HG02884 (cell line): Measurements from ENCODE around the gene SAMD11.
"Not testable (repeated sequence)": the region's sequence is repeated elsewhere in the genome, so short reads cannot be mapped to it uniquely, and the experiment has no call there.

Experiments
- ATAC-seq: cut with Tn5 transposase; IDR thresholded peaks from one replicate; pipeline ENCODE4 v1.9.1; 2021; ENCODE audit warnings: mild to moderate bottlenecking, moderate library complexity; ENCODE audit not compliant: unreplicated experiment

Gene SAMD11

DNA sequence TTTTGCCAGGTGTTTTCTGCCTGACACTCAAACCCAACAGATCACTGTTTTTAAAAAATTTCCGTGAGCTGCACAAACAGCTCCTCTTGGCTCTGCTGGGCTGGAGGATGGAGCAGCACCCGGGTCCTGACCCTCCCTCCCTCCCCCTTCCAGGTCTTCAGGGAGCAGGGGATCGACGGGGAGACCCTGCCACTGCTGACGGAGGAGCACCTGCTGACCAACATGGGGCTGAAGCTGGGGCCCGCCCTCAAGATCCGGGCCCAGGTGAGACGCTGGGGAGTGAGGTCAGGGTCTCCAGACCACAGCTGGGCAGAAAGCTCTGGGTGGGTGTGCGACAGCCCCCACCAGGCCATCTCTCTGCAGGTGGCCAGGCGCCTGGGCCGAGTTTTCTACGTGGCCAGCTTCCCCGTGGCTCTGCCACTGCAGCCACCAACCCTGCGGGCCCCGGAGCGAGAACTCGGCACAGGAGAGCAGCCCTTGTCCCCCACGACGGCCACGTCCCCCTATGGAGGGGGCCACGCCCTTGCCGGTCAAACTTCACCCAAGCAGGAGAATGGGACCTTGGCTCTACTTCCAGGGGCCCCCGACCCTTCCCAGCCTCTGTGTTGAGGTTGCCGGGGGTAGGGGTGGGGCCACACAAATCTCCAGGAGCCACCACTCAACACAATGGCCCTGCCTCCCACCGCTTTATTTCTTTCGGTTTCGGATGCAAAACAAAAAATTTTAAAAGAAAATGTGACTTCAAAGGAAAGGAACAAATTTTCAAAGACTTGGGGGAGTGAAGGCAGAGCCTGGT, 20.0 kb downstream of the SAMD11 start:
- no peak for ATAC-seq

DNA sequence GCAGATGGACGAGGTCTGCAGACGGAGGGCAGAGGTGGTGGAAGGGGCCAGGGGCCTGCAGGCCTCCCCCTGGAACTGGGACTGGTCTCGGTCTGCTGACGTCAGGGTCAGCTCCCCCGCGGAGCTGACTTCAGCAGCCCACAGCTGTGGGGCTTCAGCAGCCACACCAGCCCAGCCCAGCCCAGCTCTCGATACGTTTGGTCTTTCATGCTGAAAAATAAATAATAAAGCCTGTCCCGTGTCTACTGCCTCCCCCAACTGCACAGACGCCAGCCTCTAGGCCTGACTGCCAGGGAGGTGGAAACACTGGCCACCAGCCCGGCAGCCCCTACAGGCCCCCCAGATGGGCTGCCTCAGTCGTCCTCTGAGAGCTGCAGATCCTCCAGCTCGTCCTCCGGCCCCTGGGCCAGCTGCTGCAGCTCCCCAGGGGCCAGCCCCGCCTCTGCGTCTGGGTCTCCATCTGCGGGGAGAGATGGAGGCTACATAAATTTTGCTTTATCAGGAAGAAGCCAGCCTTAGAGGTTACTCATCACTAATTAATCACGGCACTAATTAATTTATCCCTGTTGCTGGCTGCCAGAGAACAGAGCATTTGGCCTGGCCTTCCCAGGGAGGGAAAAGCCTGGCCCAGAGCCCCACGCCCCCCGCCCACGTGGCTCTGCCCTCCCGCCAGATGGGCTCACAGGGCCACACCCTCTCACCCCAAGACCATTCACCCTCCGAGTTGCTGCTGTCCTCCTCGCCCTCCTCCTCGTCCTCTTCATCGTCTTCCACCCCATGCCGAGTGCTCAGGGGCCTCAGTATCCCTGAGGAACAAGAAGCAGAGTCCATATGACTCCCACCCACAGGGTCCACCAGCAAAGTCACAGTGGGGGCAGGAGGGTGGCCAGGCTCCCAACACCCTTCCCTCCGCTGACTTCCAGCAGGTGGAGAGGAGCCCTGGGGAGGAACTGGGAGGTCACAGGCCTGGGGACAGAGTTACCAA, 20.9 kb downstream of the SAMD11 start:
- no peak for ATAC-seq

DNA sequence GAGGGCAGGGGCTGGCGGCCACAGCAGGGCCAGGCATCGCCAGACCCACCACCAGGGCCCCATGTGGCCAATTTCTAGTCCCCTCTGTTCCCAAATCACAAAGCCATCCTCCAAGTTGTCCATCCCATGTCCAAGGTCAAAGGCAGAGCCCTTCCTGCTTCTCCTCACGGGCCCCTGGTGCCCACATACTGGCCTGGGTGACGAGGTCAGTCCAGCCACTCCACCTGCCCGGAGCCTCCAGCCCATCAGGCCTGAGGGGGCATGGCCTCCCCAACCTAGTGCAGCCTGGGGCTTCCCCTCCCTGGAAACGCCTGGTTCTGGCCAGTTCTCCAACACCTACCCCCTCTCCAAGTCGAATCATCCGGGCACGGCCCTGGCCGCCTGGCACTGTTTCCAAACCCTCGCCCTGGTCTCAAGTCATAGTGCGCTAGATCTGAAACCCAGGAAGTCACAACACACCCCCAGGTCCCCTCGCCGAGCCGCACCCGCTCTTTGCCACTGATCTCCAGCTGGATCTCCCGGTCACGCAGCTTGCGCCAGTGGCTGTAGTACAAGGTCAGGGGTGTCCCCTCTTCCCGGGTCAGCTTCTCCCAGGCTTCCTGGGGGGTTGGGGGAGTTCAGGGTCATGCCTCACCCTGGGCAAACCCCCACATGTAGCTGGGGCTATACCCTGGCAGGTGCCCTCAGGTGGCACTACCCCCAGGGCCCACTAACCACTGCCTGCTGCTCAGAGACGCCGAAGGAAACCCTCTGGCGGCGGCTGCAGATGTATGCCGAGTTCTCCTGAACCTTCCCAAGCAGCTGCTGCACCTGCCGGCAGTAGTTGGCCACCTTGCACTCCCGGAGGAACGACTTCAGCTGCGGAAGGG, 22.2 kb downstream of the SAMD11 start:
- no peak for ATAC-seq

DNA sequence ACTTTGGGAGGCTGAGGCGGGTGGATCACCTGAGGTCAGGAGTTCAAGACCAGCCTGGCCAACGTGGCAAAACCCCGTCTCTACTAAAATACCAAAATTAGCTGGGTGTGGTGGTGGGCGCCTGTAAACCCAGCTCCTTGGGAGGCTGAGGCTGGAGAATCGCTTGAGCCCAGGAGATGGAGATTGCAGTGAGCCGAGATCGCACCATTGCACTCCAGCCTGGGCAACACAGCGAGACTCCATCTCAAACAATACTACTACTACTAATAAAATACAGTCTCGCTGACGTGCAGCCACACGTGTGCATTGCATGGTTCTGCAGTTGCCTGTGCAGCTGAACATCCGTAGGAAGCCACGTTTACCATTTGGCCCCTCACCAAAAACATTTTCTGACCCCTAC, 23.1 kb downstream of the SAMD11 start:
- not testable (repeated sequence) for ATAC-seq

DNA sequence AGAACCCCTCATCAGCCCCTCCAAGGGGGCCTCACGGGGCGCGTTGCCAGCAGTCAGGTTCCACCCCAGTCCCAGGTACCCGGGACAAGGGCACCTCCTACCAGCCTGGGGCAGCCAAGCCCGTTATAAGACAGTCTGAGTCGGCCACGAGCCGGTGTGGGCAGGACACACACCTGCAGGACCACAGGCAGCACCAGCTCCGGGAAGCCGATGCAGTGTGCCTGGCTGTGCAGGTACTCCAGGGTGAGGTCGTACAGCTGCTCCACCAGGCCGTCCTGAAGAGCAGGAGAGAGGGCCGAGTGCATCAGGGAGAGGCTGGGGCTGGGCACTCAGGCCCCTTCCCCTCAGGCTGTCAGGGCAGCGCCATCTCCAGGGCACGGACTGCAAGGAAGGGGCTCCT, 24.2 kb downstream of the SAMD11 start:
- ATAC-seq, result no peak

DNA sequence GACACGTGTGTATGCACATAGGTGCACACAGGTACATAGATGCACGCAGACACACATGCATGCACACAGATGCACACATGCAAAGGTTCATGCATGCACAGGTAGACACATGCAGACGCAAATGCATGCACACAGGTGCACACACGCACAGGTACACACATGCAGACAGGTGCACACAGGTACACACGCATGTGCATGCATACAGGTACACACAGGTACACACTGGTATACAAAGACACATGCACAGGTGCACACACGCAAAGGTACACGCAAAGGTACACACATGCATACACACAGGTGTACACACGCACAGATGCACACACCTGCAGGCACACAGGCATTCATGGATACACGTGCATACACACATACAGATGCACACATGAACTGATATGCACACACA, 26.5 kb downstream of the SAMD11 start:
- ATAC-seq, result no peak

DNA sequence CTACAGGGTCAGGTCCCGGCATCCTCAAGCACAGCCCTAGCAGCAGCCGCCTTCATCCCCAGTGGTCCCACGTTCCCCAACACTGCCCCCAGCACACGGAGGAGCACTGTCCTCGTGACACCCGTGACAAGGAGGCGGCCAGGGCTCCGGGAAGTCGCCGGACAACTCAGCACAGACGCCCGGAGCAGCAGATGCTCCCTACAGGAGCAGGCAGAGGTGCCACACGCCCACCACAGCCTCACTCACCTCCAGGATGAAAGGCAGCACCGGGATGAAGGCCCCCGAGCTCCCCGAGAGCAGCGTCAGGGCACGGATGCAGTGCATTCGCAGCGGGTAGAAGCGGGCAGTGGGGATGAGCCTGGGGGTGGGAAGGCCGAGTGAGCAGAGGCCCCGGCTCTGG, 27.2 kb downstream of the SAMD11 start:
- no peak for ATAC-seq

DNA sequence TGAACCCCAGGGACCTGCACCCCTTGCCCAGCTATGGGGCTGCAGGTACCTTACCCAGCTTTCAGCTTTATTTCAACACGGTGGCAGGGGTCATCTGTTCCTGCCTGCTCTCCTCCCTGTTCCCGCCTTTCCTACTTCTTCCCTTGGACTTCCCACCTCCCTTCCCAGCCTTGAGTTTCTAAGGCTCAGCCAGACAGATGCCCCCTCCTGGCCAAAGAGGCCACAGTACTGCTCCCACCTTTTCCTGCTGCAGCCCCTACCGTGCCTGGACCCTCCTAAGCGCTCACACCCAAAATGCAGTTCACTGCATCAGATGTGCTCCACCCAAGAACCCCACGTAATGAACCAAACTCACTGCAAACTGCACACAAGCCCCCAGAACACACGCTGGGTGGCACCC, 27.6 kb downstream of the SAMD11 start:
- no peak for ATAC-seq

DNA sequence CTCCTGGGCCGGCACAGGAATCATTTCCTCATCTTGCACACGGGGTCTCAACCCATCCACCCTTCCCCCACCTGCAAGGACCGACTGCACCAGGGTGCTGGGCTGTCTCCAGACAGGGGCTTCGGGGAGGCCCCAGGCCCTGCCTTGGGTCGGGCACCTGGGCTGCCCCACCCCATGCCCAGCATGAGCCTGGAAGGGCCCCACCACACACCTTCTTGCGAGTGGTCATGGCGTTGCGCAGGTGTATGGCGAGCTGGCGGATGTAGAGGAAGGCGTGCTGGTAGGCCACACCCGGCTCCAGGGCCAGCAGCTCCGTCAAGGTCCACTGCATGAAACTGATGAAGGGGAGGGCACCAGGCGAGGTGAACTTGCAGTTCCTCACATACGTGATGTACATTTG, 28.5 kb downstream of the SAMD11 start:
- no peak for ATAC-seq

DNA sequence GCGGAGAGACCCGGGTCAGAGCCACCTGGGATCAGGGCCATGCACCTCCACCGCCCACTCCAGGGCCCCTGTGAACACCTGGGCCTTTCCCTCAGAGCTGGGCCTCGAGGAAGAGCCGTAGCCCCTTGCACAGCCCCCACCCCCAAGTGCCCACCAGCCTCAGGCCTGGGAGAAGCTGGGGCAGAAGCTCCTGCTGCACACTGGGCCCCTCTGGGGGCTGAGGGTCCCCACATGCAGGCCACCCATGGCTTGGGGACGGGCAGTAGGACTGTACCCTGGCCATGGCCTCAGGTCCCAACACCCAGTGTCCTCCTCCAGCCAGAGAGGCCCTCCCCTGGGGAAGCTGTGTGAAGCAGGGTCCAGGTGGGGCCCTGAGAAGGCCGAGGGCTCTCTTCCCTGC, 28.9 kb downstream of the SAMD11 start:
- no peak for ATAC-seq

DNA sequence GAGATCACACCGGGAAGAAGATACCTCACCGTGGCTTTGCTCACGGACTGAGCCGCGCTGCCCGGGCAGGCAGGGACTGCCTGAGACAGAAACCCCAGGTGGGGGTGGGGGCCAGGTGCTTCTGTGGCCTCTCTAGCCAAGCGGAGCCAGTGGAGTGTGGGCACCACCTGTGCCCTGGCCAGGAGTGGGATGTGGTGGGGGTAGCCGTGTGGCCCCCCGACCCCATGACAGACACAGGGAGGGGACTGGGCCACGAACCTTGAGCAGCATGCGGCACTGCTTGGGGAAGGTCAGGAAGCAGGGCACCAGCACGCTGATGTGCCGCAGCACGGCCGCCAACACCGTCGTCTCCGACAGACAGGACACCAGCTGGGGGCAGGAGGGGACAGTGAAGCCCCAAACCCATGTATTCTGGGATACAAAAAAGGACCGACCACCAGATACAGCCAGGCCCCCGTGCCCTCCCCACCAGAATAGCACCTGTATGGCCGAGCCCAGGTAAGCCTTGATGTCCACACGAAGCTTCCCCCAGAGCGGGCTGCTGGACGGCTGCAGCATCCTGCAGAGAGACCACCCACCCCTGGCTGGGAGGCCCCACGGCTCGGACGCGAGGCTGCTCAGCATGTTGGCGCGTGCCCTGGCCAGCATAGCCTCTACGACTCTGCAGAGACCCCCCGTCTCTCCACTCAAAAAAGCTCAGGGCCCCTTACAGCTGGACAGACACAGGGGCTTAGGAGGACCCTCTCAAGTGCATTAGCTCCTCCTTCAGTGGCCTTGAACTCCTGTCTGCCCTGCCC, 30.0 kb downstream of the SAMD11 start:
- ATAC-seq, result no peak

DNA sequence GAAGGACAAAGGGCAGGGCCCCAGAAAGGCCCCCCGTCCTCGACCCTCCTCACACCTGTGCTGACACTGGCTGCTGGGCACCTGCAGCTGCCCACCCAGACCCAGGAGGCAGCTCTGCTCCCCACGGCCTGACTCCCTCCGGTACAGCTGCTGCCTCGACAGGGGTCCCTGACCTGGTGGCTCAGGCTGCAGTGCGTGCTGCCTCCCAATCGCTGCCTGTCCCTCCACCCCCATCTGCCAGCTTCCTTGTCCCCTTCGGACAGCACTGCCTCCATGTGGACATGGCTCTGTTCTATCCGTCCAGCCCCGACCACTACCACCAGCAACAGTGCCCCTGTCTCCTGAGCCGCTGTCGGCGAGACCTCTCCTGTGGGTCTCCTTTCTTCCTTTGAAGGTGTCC, 31.2 kb downstream of the SAMD11 start:
- ATAC-seq, result no peak

DNA sequence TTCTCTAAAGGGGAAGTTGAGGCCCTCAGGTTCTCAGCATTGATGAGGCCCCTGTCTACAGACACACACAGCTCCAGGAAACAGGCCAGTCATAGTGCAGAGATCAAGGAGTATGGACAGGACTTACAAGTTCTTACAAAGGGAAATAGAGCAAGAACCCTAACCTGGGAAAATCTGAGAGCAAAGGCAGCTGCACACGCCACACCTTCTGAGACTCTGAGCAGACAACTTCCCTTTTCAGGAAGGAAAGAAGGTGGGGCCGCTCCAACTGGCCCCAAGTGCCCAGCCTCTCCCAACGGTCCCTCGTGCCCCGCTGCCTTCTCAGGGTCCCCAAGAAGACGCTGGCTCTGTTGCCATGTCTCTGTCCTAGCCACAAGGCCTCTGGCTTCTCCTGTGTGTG, 31.8 kb downstream of the SAMD11 start:
- ATAC-seq, result no peak

DNA sequence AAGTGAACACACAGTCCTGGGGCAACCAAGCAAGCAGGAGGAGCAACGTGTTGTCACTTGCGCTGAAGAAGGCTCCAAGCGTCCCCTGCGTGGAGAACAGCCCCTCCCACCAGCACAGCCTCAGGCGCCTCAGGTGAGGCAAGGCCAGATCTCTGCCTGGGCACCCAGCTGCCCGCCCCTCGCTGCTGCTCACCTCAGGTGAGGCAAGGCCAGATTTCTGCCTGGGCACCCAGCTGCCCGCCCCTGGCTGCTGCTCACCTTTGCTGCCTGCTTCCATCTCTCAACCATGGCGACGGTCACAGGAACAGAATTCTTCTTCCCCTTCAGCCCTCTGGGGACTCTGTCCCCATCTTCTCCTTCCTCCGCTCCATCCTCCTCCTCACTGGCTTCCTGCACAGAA, 32.9 kb downstream of the SAMD11 start:
- ATAC-seq, result no peak

DNA sequence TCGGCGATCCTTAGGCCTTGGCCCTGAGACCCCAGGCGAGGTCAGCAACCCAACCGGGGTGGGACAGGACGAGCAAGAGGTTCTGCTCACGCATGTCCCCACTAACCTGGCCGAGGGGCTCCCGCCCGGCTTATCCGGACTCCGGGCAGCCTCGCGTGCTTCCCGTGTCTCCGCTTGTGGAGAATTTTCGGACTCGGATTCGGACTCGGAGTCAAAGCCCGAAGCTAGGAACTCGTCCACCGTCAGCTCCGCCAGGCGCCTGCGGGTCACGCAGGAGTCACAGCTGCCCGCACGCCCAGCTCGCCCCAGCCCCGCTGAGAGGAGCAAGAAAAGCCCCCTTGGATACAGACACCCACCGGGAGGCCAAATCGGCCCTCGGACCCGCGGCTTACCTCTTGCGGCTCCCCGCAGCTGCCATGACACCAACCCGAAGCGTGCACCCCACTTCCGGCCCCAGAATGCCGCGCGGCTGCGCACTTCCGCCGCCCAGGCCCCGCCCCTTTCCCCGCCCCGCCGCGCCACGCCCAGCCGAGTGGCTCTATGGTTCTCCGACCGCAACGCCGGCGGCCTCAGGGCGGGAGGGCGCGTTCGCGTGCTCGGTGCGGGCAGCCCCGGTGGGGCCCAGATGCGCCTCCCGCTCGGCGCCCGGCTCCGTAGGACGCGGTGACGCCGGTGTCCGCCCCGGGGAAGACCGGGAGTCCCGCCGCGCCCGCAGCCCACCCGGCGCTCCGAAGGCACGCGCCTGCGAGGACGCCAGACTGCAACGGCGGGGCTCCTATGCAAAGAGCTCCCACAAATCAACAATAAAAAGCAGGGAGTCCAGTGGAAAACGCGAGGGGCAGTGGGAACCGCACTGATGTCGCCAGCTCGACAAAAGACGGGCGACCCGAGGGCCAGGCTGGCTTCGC, 35.4 kb downstream of the SAMD11 start, which contains the start of gene NOC2L:
Gene NOC2L, minus strand, starts transcription at position 434 of the 908 bp plus-strand sequence. Its CDS starts 16 bp downstream, at position 418.
- ATAC-seq, result no peak

DNA sequence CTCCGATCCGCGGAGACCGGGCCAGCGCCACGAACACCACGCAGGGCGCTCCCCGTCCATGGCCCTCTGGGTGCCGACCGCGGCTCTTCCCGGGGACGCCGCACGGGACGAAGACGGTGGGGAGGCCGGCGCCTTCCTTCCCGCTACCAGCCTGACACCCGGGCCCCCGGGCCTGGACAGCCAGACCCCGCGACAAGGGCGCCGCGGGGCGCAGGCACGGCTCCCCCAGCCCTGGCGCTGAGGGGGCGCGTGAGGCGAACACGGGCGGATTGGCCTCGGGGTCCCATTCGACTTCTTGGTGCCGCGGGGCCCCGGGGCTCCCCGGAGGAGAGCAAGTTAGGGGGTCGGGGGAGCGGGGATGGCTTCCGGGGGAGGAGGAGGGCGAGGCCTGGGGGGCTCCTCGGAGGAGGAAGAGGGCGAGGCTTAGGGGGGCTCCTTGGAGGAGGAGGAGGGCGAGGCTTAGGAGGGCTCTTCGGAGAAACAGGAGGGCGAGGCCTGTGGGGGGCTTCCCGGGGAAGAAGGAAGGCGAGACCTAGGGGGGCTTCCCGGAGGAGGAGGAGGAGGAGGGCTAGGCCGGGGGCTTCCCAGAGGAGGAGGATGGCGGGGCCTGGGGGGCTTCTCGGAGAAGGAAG, 36.1 kb downstream of the SAMD11 start:
- no peak for ATAC-seq

DNA sequence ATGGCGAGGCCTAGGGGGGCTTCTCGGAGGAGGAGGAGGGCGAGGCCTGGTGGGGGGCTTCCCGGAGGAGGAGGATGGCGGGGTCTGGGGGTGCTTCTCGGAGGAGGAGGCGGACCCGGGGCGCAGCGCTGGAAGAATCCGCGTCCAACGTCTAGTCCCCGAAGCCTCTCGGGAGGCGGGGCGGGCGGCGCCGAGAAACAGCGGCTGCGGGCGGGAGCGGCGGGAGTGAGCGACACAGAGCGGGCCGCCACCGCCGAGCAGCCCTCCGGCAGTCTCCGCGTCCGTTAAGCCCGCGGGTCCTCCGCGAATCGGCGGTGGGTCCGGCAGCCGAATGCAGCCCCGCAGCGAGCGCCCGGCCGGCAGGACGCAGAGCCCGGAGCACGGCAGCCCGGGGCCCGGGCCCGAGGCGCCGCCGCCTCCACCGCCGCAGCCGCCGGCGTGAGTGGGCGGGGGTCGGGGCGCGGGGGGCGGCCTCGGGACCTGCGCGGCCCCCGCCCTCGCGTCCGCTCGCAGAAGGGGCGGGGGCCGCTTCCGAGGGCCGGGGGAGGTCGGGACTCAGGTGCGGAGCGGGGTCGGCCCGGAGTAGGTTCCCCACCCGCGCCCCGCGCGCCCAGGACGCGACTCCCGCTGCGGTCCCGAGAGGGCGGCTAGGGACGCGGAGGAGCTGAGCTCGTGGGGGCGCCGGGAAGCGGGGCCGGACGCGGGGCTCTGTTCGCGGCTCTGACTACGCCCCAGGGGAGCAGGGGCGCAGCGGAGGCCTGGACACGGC, 36.8 kb downstream of the SAMD11 start, which contains the start of gene KLHL17:
Gene KLHL17, plus strand, starts transcription at position 222 of the 769 bp plus-strand sequence. Its CDS starts 110 bp downstream, at position 332.
- ATAC-seq, result no peak
